LNCaP clone FGC (cell line): Measurements from ENCODE around the gene KDM2B.

Source experiments
- DNase-seq: peaks from one replicate; pipeline ENCODE4 v3.0.0-alpha.2; 2011; ENCODE audit warnings: low read depth
- H3K4me3 ChIP-seq: 2 replicates; pipeline ENCODE4 v1.5.1; 2011; ENCODE audit warnings: mild to moderate bottlenecking, low read depth, low read length, control low read depth
- TF ChIP-seq, protein P1 (sequence below): IDR thresholded peaks from 2 replicates; pipeline ENCODE4 v1.5.1; 2012; ENCODE audit warnings: mild to moderate bottlenecking; ENCODE audit not compliant: control insufficient read depth, insufficient read depth; ENCODE audit errors: extremely low read depth

Gene KDM2B

DNA sequence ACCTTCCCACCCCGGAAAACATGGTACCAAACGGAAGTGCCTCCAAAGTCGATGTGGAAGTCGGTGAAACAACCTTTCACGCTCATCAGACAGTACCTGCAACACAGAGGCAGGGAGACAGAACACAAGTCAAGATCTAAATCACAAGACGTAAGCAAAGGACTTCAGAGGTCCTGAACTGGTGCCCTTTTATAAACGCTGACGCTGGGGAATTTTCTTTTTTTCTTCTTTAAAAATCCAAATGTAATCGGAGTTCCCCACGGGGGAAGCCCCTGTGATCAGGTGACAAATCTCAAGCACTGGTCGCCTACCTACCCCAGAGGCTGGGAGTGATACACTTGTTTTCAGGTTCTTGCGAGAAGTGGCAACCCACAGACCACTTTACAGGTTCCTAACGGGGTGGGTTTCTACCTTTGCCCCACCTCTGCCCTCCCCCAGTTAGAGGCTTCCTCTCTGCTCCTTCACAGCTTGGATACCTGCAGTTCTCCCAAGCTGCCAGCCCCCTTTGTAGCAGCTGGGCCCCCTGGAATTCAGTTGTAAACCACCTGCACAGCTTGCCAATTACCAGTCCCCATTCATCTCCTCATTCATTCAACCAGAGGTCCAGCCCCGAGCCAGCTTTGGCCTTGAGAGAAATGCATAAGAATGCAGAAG, 46.2 kb downstream of the KDM2B start:
- TF ChIP-seq, protein P1, sequence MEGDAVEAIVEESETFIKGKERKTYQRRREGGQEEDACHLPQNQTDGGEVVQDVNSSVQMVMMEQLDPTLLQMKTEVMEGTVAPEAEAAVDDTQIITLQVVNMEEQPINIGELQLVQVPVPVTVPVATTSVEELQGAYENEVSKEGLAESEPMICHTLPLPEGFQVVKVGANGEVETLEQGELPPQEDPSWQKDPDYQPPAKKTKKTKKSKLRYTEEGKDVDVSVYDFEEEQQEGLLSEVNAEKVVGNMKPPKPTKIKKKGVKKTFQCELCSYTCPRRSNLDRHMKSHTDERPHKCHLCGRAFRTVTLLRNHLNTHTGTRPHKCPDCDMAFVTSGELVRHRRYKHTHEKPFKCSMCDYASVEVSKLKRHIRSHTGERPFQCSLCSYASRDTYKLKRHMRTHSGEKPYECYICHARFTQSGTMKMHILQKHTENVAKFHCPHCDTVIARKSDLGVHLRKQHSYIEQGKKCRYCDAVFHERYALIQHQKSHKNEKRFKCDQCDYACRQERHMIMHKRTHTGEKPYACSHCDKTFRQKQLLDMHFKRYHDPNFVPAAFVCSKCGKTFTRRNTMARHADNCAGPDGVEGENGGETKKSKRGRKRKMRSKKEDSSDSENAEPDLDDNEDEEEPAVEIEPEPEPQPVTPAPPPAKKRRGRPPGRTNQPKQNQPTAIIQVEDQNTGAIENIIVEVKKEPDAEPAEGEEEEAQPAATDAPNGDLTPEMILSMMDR = no peak
- no peak for DNase-seq
- no peak overlapping the region for H3K4me3 ChIP-seq

DNA sequence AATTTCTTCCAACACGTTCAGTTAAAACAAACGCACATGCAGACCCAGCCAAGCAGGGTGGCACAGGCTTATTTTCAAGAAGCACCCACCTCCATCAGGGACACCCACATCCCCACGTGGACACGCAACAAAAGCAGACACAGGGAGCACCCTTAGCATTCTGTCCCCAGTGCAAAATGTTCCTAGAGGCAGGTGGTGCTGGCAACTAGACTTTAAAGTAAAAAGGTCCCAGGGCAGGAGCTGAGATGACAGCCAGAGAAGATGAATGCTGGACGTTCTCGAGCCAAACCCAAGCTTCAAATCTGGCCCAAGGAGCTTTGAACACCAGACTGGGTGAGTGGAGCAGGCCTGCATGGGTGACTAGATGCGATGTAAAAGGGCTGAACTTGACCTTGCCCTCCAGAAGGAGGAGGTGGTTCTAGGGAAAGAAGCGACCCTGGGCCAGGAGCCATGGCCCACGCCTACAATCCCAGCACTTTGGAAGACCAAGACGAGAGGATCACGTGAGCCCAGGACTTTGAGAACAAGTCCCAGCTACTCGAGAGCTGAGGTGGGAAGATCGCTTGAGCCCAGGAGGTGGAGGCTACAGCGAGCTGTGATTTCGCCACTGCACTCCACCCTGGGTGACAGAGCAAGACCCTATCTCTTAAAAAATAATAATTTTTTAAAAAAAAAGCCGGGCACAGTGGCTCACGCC, 47.3 kb downstream of the KDM2B start:
- H3K4me3 ChIP-seq = no peak overlapping the region
- no peak for DNase-seq
- TF ChIP-seq, protein P1 = no peak

DNA sequence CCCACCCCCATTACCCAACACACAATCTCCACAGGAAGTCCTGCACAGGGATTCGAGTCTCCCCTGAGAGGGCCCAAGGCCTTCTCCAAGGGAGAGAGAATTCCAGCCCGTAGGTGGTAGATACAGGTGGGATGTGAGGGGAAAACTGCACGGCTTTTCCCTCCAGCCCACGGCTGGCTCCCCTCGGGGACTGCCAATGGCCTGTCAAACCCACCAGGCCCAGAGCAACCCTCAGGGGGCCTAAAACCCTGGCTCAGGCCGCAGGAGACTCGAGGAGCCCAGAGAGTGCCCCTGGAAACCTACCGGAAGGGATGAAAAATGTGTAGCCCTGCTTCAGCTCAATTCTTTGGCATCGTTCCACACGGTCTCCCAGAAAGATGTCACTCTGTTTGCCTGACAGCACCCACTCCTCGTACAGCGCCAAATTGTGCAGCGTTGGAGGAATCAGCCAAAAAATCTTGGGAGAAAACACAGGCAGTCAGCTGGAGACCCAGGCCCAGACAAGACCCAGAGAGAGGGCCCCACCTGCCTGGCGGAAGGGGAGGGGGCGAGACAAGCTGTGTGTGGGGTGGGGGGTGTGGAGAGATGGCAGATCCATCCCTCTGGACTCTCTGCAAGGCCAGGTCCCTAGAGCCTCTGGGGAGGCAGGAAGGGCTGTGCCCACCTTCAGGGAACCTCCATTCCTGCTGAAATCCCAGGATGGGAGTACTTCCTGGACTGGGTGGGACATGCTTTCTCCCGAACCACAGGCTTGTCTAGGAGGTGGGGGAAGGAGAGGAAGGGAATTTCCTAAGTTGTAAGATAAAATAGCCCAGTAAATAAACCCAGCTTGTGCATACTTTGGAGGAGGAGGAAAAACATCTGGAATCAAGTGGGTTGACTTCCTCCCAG, 48.1 kb downstream of the KDM2B start:
- TF ChIP-seq, protein P1 = no peak
- no peak overlapping the region for H3K4me3 ChIP-seq
- DNase-seq = no peak

DNA sequence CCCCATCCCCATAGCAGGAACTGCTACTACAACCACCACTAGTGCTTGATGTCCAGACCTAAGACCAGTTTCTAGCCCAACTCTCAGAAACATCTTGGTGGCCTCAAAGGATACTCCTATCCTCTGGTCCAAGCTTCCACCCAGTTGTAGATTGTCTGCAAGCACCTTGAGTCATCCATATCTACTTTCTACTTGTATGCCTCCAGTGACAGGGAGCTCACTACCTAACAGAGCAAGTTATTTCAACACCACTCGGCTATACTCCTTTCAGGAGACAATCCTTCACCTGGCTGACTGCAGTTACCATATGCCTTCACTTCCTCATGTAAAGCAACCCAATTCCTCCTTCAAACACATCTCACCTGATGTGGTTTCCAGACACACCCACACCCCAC, 49.5 kb downstream of the KDM2B start:
- TF ChIP-seq, protein P1 = no peak

DNA sequence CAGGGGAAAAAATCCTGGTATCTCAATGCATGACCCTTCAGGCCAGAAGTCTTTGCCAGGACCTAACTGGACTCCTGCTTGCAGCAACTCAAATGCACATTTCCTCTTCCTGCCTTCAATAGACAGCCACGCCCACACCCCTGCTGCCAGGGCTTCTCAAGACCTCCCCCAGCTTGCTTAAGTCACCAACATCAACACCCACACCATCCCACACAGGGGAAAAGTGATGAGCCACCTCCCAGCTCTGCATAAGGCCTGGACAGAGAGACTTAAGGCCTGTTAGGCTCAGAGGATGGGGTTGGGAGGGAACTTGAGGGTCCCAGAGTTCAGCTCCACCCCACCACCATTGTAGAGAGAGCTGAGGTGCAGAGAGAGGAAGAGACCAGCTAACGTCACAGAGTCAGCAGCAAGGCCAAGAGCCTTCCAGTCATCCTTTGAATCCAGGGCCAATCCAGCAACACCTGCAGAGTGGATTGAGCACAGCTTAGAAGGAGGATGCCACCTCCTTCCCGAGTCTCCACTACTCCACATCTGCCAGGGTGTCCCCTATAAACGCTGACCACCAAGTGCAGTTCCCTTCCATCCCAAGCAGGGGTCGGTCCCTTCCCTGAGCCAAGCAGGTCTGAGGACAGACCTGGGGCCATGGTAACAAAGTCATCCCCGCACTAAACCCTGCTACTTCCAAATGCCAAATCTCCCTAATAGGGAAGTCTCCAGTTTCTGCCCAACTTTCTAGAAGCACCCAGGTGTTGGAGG, 50.0 kb downstream of the KDM2B start:
- TF ChIP-seq, protein P1 = no peak
- no peak overlapping the region for H3K4me3 ChIP-seq
- no peak for DNase-seq

More for the DNA sequence above, 49.5 kb downstream of the KDM2B start:
- H3K4me3 ChIP-seq = no peak overlapping the region
- DNase-seq = no peak

DNA sequence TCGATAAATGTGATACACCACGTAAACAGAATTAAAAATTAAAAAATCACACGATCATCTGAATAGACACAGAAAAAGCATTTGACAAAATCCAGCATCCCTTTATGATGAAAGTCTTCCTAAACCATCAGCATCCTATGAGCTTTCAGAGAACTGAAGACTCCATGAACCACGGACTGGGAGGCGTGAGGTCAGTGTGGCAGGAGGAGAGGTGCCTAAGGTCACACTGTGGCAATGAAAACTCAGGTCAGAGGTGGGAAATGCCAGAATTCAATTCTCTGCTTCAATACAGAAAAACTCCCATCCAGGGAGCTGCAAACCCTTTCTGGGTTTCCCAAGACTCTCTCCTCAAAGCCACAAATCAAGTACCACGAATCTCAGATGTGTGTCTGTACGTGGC, 51.6 kb downstream of the KDM2B start:
- TF ChIP-seq, protein P1 = no peak
- H3K4me3 ChIP-seq = no peak overlapping the region
- DNase-seq = no peak
